ENCODE data around the gene RABL2B.

DNA sequence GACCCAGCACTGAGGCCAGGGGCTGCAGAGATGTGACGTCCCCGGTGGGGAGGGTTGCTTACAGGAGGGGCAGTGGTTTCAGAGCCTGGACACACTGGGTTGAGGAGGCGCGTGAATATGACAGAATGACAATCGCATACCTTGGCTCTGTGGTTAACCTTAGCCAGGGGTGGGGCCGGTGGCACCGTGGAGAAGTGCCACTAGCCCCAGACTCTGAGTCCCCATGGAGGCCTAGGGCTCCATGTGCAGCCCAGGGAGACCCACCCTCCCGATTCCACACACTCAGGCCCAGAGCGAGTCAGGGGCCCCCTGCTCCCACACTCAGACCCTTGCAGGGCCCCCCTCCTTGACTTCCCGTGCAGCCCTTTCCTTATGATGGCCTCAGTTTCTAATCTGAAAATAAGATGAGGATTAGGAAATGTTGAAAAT, 49.1 kb downstream of the RABL2B start:
- TF ChIP-seq, protein P1, sequence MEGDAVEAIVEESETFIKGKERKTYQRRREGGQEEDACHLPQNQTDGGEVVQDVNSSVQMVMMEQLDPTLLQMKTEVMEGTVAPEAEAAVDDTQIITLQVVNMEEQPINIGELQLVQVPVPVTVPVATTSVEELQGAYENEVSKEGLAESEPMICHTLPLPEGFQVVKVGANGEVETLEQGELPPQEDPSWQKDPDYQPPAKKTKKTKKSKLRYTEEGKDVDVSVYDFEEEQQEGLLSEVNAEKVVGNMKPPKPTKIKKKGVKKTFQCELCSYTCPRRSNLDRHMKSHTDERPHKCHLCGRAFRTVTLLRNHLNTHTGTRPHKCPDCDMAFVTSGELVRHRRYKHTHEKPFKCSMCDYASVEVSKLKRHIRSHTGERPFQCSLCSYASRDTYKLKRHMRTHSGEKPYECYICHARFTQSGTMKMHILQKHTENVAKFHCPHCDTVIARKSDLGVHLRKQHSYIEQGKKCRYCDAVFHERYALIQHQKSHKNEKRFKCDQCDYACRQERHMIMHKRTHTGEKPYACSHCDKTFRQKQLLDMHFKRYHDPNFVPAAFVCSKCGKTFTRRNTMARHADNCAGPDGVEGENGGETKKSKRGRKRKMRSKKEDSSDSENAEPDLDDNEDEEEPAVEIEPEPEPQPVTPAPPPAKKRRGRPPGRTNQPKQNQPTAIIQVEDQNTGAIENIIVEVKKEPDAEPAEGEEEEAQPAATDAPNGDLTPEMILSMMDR (IDR thresholded peaks at IDR 0.05): no peak
- no peak for TF ChIP-seq POLR2A (IDR thresholded peaks at IDR 0.05)
